Prostate gland (tissue), 2 donors: ENCODE measurements around the gene PRDM16.

ENCODE experiments used
- POLR2A ChIP-seq: fragments of 450-650 bp; IDR thresholded peaks from one replicate; pipeline ENCODE4 v1.6.1; 2016; ENCODE audit warnings: antibody characterized with exemption, mild to moderate bottlenecking
- POLR2AphosphoS5 ChIP-seq: sonication (generic); formaldehyde crosslinking; IDR thresholded peaks from one replicate; pipeline ENCODE4 v1.6.1; 2017; ENCODE audit warnings: antibody characterized with exemption
- TF ChIP-seq, protein P1 (sequence below), 4 experiments: fragments of 200-600 bp in 2 of 4; fragments of 450-650 bp in 2 of 4; sonication (generic) in 2 of 4; IDR thresholded peaks; 1 replicate in 3 of 4; 2 replicates in 1 of 4; pipeline ENCODE4 v1.5.1; 2016 to 2019; ENCODE audit warnings: antibody characterized with exemption in 4 of 4, mild to moderate bottlenecking in 2 of 4, moderate library complexity in 2 of 4

DNA sequence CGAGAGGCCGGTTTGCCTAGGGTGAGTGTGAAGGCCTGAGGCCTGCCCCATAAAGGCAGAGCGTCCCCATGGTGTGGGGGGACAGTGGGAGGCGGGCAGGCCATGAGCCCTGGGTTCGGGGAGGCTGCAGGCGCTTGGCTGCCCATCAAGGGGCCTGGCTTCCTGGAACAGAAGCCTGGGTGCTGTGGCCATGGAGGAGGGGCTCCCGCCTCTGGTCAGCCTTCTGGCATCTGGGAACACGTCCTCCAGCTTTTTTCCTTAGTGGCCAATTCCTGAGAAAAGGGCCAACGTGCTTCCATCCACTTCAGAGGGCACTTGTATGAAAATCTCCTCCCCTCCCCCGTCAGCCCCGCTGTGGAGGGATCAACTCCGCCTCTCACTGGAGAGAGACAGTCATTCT is 58.7 kb downstream of the PRDM16 start:
- TF ChIP-seq, protein P1, sequence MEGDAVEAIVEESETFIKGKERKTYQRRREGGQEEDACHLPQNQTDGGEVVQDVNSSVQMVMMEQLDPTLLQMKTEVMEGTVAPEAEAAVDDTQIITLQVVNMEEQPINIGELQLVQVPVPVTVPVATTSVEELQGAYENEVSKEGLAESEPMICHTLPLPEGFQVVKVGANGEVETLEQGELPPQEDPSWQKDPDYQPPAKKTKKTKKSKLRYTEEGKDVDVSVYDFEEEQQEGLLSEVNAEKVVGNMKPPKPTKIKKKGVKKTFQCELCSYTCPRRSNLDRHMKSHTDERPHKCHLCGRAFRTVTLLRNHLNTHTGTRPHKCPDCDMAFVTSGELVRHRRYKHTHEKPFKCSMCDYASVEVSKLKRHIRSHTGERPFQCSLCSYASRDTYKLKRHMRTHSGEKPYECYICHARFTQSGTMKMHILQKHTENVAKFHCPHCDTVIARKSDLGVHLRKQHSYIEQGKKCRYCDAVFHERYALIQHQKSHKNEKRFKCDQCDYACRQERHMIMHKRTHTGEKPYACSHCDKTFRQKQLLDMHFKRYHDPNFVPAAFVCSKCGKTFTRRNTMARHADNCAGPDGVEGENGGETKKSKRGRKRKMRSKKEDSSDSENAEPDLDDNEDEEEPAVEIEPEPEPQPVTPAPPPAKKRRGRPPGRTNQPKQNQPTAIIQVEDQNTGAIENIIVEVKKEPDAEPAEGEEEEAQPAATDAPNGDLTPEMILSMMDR (IDR thresholded peaks at IDR 0.05): no peak
- TF ChIP-seq POLR2A: no peak
- TF ChIP-seq POLR2AphosphoS5: no peak
